Fibroblast of the aortic adventitia (primary cell): Measurements from ENCODE around the gene CHORDC1. TPM values are rescaled to one million over a fixed set of nuclear protein-coding genes. Genes with fewer than 3 reads are reported as not detected.
"Not testable (repeated sequence)": the region's sequence is repeated elsewhere in the genome, so short reads cannot be mapped to it uniquely, and the experiment has no call there.

Experiments
- DNase-seq: peaks from one replicate; pipeline ENCODE4 v3.0.0-alpha.2; 2010; ENCODE audit warnings: low read depth
- H3K4me3 ChIP-seq: 2 replicates; pipeline ENCODE4 v1.5.1; 2011; ENCODE audit warnings: low read depth, mild to moderate bottlenecking, control low read depth, low read length, moderate library complexity
- CTCF ChIP-seq: IDR thresholded peaks from 2 replicates; pipeline ENCODE4 v1.5.1; 2011; ENCODE audit warnings: mild to moderate bottlenecking, low read length, control low read depth, inconsistent platforms; ENCODE audit not compliant: insufficient read depth
- total RNA-seq: library from RNA; depleted of rRNA; stranded (reverse); fragments of >200 nt; gene quantifications from 2 replicates; pipeline ENCODE4 v1.2.3, GENCODE V29; 2012; ENCODE audit warnings: low replicate concordance

CHORDC1 gene
- total RNA-seq, 1 donor = 39.9 TPM

- no peak for TF ChIP-seq CTCF
- DNase-seq = no peak
- H3K4me3 ChIP-seq = no peak overlapping the region
Observed at GRCh38 chr11:90250970-90251369, 28.1 kb upstream of the CHORDC1 start.

GRCh38 chr11:90246468-90246867 is 23.6 kb upstream of the CHORDC1 start:
- no peak for TF ChIP-seq CTCF
- DNase-seq = no peak
- H3K4me3 ChIP-seq = no peak overlapping the region

GRCh38 chr11:90243534-90243933 is 20.7 kb upstream of the CHORDC1 start:
- H3K4me3 ChIP-seq = no peak overlapping the region
- DNase-seq = no peak
- no peak for TF ChIP-seq CTCF

GRCh38 chr11:90242894-90243416 is 20.1 kb upstream of the CHORDC1 start:
- no peak for TF ChIP-seq CTCF
- H3K4me3 ChIP-seq = no peak overlapping the region
- DNase-seq = no peak

GRCh38 chr11:90241414-90241813 is 18.6 kb upstream of the CHORDC1 start:
- no peak for DNase-seq
- TF ChIP-seq CTCF = no peak
- H3K4me3 ChIP-seq = no peak overlapping the region

- not testable (repeated sequence) for DNase-seq, H3K4me3 ChIP-seq
Observed at GRCh38 chr11:90239967-90240636, 17.3 kb upstream of the CHORDC1 start.

GRCh38 chr11:90237004-90237403 is 14.2 kb upstream of the CHORDC1 start:
- no peak for TF ChIP-seq CTCF
- no peak overlapping the region for H3K4me3 ChIP-seq
- DNase-seq = no peak
